Fibroblast of skin of abdomen (primary cell): Measurements from ENCODE around the gene MMP21.
A peak's percentile ranks its signal among the peaks of the same experiment; 100 is the strongest.

Experiments used
- DNase-seq: peaks from one replicate; pipeline ENCODE4 v3.0.0-alpha.2; 2013

MMP21 gene

DNA sequence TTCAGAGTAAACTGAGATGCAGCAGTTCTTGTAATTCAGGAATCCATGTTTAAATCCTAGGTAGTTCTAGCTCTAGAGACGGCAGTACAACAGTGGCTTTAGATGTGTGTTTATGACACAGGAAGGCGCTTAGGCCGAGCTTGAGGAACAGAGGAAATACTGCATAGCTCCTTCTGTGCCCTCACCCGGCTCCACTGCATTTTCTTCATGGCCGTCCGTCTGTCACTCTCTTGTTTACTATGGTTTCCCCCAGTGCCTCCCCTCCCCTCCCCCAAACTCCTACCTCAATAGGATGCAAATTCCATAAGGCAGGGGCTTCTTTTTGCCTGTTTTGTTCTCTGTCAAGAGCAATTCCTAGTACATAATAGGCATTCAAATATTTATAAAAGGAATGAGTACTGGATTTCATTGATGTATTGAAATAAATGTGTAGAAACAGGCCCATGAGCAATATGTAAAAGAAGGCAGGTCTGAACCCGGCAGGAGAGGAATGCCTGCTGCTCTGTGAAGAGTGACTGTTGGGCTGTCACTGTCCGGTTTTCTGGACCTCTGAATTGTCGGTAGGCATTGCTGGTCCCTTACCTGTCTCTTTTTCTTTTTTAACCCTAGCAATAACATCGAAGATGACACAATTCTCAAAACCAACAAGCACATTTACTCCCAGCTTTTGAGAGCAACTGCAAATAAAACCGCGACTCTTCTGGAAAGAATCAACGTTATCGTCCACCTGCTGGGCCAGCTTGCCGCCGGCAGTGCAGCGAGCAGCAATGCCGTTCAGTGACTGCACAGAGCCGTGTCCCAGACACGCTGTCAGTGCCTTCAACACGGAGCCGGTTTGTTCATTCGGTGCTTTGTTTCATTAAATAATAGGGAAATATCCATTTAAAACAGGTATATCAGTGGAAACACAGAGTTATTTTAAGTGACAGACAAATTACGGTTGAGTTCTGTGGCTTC lies 12.7 kb downstream of the MMP21 start:
- no peak for DNase-seq

DNA sequence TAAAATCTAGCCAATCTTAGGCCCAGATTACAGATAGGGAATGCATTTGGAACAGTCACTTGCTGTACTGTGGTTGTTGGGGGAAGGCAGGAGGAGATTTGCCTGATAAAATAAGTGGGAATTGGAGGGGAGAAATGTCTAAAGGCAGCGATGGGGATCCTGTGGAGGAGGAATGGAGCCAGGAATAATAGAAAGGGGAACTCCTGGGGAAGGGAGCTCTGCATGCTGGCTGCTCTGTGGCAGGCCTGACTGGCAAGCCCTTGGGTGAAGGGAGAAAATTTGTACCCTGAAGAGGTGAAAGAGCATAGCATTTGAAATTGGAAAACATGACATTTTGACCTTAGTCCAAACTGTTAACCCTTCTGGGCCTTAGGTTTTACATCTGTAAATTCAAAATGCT lies 13.7 kb downstream of the MMP21 start:
- no peak for DNase-seq

DNA sequence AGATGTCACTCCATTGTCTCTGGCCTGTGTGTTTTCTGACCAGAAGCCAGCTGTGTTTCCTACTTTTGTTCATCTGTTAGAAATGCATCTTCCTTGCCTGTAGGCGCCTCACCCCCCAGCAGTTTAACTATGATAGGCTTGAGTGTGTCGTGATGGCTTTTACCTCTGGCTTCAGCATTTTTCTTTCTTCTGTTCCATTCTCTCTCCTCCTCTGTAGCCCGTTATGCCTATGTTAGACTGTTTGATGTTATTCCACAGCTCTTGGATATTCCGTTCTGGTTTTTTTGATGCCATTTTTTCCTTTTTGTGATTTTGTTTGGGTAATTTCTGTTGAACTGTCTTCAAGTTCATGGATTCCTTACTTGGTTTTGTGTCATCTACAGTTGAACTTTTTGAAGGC lies 17.9 kb downstream of the MMP21 start:
- no peak for DNase-seq

DNA sequence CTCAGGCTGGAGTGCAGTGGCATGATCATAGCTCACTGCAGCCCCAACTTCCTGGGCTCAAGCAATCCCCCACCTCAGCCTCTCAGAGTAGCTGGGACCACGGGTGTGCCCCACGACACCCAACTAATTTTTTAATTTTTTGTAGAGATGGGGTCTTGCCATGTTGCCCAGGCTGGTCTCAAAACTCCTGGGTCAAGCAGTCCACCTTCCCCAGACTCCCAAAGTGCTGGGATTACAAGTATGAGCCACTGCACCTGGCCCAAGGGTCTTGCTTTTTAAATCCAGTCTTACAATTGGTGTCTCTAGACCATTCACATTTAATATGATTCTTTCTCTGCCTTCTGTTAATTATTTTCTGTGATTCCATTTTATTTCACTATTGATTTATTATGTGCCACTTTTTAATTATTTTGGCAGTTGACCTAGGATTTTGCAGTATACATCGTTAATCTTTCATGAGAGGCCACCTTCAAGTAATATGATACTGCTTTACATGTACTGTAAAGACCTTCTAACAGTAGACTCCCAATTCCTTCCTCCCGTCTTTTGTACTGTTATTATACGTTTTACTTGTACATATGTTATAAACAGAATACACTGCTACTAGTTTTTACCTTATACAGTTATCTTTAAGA lies 18.7 kb downstream of the MMP21 start:
- DNase-seq = no peak

DNA sequence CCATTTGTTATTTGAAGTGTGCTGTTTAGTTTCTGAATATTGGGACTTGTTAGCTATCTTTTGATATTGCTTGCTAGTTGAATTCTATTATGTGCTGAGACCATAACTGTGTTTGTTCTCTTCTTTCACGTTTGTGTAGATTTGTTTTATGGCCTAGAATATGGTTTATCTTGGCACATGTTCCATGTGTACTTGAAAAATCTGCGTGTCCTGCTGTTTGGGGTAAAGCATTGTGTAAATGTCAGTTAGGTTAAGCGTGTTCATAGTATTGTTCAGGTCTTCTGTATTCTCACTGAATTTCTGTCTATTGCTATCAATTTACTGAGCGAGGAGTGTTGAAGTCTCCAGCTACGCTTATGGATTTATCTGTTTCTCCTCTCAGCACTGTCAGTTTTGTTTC lies 19.4 kb downstream of the MMP21 start:
- DNase-seq = no peak

DNA sequence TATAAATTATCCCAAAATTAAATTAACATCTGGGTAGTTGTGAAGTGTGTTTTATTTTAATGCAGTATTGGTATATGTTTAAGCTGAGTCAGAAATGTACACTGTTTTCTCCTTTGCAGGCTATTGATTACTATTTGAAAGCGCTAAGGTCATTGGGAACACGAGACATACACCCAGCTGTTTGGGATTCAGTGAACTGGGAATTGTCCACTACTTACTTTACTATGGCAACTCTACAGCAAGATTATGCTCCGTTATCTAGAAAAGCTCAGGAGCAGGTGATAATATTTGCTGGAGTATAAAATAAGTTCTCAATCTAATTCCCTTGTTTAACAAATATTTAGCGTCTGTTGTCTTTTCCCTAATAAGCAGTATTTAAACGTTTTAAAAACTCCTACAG lies 28.2 kb downstream of the MMP21 start:
- no peak for DNase-seq

DNA sequence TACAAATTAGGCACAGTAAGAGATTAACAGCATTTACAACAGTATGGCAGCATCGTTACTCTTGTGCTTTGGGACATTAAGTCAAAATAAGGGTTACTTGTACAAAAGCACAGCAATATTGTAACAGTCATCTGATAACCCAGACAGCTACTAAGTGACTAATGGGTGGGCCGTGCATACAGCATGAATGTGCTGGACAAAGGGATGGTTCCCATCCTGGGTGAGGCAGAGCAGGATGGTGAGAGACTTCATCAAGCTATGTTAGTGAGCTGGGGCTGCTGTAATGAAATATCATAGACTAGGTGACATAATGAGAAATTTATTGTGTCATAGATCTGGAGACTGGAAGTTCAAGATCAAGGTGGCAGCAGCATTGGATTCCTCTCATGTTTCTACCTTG lies 30.7 kb downstream of the MMP21 start:
- DNase-seq = no peak

DNA sequence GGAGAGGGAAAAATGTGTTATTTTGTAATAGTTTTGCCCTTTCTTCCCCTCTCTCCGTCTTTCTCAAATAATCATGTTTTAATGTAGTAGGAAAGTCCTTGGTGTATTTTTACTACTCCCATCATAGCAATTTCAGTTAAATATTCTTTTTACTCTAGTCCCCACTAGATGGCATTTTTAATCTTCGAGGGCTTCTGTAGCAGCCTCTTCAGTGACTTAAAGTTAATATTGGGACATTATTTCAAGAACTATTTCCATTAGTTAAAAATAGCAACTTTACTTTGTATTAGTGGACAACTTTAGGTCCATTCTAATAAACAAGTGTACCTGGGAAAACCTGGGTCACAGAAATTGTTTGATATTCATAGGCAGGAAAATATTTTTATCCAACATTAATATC lies 33.2 kb downstream of the MMP21 start:
- DNase-seq = no peak

DNA sequence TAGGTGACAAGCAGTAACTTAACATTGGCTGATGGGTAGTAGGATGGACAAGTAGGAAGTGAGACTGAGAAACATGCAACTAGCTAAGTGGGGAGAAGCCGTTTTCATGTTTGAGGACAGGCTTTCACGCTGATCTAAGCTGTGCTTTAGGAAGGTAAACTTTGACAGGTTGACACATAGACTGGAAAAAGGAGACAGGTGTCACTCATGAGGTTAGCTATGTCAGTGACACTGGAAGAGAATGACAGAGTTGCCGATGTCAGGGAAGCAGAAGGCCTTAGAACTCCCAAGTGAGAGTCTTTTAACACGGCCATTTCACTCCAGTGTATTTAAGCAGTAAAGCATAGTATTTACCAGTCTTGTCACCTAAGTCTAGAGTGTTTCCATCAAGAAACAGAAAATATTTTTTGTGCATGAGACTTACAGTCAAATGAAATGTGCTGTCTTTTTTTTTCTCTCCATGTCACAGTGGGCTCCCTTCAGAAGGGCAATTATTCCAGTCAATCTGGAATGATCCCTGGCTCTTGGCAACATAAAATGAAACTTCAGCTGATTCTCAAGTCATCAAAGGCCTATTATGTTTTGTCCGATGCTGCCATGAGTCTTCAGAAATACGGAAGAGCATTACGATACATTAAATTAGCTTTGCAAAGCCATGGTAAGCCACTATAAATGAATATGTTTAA lies 35.5 kb downstream of the MMP21 start:
- no peak for DNase-seq

DNA sequence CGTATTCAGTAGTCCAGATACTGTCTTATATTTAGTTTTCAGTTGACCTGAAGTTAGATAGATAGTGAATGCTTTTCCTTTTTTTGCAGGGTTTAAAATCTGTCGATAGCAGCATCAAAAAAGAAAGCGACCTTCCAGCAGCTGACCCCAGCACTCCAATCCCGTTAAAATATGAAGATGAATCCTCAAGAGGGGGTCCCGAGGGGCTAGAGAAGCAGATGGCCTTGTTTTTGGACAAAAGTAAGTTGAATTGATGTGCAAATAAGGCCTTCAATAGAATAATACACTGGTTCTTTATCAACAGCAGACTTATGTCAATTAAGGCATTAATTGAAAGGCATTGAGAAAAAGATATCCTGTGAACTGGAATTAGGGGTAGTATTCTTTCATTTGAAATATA lies 37.4 kb downstream of the MMP21 start:
- no peak for DNase-seq

DNA sequence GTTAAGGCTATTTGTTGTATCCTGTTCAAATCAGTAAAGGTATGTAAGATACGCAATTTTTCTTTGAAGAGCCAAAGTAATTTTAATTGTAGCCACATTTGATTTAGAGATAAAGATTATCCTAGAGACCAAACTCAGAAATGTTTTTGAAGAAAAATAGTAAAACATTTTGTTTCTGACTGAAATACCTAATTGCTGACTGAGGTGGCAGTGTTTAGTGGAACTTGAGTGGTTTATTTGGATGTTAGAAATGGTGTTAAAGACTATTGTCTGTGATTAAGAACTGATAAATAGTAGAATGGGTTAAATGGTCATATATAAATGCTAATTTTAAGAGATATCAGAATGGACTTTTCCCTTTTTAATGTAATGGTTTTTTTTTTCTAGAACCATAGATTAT lies 40.8 kb downstream of the MMP21 start:
- no peak for DNase-seq

DNA sequence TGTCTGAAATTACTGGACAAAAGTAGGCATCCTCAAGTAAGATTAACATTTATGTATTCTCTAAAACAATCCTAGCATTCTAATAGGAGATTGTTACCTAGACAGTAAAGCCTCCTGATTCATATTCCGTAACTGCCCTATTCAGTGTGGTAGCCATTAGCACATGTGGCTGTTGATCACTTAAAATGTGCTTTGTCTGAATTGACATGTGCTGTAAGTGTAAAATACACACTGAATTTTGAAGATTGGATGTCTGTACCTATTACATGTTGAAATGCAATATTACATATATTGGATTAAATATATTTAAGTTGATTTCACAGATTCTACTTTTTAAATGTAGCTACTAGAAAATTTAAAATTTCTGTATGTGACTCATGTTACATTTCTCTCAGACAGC lies 41.5 kb downstream of the MMP21 start:
- DNase-seq = no peak

DNA sequence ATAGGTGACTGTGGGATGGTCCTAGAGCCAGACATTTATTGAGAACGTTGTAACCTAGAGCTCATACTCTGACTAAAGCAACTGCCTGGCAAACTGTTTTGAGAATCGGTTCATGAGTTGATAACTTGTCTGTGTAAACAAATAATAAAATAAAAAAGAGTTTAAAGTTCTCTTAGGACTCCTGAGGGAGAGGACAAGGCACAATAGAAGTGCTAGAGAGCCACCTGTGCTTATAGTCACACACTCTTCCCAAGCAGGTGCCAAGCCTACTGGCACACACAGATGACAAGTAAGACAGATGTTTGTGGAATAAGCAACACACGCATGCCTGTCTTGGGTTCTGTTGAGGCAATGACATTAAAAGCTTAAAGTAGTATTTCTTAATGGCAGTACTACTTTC lies 48.2 kb downstream of the MMP21 start:
- no peak for DNase-seq

DNA sequence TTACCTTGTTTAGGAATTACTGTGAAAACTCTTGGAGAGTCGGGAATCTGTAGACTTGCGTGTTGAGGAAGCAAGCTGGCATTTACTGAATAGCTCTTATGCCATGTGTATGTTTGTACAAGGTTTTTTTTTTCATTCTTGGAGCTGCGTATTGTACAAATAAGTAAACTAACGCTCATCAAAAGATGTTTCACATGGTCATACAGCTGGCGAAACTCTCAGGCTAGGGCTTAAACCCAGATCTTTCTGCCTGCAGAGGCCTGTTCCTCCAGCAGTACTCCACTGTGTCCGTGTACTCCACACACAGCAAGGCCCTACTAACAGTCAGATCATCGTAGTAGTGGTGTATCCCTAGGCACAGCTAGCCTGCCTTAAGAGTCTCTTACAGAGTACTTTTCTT lies 48.7 kb downstream of the MMP21 start:
- no peak for DNase-seq

DNA sequence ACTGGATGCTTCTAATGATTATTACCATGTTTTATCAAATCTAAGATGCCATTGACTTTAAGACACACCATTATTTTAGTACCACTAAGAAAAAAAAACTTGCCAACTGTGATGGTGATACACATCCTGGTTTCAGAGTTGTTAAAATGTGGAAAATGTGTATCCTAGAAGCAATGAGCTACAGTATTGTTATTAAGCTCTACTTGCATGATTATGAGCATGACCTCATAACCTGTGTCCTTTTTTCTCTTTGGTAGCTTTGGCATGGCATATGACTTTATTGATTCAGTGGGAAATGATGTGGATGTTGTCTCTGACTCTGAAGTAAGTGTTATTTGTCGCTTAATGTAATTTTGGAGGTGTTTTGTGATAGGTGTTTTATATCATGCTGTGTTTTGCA lies 52.8 kb downstream of the MMP21 start:
- DNase-seq = no peak

DNA sequence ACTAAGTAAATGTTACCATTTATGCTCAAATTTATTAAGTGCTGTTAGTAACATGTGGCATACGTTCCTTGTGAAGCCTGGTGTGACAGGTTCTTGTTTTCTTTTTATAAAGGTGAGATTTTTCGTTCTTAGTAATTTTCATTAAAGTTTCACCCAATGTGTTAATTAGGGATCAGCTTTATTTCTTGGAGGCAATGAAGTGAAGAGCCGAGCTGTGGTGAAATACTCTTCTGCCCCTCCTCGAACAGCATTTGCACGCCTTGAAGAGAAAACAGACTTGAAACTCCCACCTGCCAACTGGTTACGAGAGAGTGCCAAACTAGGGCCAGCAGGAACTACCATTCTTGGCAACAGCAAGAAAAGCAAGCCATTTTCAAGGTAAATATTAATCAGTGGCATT lies 54.6 kb downstream of the MMP21 start:
- no peak for DNase-seq

DNA sequence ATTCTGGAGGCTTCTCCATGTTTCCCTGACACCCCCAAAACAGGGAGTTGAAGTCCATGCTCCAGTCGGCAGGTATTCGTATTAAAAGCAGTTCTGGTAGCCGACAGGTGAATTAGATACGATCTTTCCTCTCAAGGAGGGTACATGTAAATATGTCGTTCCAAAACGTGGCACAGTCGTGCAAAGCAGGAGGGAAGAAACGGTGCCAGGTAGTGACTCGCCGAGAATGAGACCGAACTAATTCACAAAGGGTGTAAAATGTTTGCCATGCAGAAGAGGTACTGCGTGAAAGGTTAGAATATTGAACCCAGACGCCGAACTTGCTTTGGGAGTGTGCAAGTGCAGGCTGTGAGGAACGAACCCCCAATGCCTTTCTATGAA lies 55.6 kb downstream of the MMP21 start:
- DNase-seq = no peak

DNA sequence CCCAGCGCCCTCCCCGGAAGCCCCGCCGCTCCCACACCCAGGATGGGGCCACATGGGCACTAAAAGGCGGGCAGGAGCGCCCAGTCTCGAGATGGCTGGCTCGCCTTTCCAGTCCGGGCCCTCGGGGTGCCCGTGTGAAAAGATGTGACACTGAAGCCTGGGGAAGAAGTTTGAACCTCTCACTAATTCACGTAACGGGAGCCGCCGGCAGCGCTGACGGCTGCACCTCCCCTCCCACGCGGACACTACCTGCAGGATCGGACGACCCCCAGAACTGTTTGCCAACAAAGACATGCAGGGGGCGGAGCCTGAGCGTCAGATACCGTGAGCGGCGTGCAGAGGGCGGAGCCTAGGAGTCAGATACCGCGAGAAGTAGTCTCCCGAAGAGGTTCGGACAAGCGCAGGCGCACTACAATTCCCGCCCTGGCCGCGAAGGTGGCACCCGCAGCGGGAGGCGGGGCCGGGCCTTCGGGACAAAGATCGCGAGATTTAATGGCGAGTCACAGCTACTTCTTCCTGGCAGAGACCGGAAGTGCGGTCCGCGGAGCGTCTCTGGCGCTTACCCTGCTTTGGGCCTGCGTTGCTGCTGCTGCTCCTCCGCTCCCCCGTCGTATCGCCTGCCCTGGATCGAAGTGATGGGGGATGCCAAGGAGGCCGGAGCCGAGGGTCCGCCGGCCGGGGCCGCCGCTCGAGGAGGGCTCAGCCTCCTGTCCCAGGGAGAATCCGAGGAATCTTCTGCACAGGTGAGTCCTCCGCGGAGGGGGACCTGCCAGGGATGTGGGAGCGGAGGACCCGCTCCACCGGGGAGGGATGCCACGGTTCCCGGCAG lies 56.2 kb downstream of the MMP21 start, which contains the start of gene EDRF1:
Gene EDRF1 (plus strand): TSS at position 537 of the 829 bp plus-strand sequence. CDS start 99 bp downstream, at position 636.
- peak; percentile 99 for DNase-seq
